GM10266 (cell line): ENCODE data around the gene PELO.

Experiments
- DNase-seq: peaks from one replicate; pipeline ENCODE4 v3.0.0; 2012; ENCODE audit errors: extremely low spot score
- TF ChIP-seq, protein P1 (sequence below): IDR thresholded peaks from 2 replicates; pipeline ENCODE4 v1.5.1; 2012; ENCODE audit warnings: mild to moderate bottlenecking, low read depth; ENCODE audit not compliant: control insufficient read depth, insufficient read depth; ENCODE audit errors: missing control alignments

PELO gene

GRCh38 chr5:52805615-52806014 is 17.9 kb downstream of the PELO start:
- no peak for DNase-seq
- TF ChIP-seq, protein P1, sequence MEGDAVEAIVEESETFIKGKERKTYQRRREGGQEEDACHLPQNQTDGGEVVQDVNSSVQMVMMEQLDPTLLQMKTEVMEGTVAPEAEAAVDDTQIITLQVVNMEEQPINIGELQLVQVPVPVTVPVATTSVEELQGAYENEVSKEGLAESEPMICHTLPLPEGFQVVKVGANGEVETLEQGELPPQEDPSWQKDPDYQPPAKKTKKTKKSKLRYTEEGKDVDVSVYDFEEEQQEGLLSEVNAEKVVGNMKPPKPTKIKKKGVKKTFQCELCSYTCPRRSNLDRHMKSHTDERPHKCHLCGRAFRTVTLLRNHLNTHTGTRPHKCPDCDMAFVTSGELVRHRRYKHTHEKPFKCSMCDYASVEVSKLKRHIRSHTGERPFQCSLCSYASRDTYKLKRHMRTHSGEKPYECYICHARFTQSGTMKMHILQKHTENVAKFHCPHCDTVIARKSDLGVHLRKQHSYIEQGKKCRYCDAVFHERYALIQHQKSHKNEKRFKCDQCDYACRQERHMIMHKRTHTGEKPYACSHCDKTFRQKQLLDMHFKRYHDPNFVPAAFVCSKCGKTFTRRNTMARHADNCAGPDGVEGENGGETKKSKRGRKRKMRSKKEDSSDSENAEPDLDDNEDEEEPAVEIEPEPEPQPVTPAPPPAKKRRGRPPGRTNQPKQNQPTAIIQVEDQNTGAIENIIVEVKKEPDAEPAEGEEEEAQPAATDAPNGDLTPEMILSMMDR: no peak

DNA sequence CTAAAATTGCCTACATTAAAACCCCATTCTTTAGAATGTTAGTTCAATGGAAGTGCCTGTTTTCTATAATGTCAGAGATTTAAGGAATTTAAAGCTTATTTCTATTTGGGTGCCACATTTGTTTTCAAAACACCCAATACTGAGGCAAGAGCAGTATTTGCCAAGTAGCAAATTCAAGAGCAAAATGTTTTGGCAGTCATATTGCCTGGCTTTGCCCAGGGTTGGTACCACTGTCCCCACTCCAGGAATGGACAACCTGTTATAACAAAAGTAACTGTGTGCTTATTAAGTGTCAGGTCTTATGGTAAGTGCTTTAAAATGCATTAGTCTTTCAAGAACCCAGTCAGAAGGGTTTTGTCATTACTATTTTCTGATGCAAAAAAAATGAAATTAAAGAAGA is 19.3 kb downstream of the PELO start:
- DNase-seq: no peak
- TF ChIP-seq, protein P1: no peak

- TF ChIP-seq, protein P1: no peak
- no peak for DNase-seq
Observed at GRCh38 chr5:52807723-52808122, 20.0 kb downstream of the PELO start.

DNA sequence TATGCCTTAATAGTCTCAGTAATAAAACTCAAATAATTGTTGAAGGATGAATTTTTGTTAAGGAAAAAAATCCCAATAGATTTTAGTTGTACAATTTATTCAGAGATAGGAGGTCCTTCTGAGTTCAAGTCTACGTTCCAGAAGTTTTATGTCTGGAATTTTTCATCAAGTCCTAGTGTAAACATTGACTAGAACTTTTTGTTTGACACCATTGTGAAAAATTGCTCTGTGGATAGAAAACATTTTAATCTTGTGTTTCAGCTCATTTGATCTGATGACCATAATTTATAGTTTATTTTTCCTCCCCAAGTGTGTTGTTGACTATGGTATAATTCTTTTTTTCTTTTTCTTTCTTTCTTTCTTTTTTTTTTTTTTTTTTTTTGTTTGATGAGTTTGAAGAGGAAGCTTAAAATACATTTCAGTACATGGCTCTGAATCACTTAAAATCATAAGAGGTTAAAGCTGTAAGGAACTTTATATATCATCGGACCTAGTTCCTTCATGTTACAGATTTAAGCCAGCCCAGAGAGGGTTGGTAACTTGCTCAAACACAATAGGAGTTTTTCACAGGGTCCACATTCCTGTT is 20.7 kb downstream of the PELO start:
- no peak for DNase-seq
- TF ChIP-seq, protein P1: no peak

- TF ChIP-seq, protein P1: no peak
- DNase-seq: no peak
Observed at GRCh38 chr5:52809884-52810283, 22.2 kb downstream of the PELO start.

- no peak for DNase-seq
- TF ChIP-seq, protein P1: no peak
Observed at GRCh38 chr5:52810426-52810825, 22.7 kb downstream of the PELO start.

- TF ChIP-seq, protein P1: no peak
- DNase-seq: no peak
Observed at GRCh38 chr5:52811067-52811749, 23.5 kb downstream of the PELO start.
